Muscle of arm (tissue), 12 donors: ENCODE data around the gene FEZF2. TPM values are rescaled to one million over a fixed set of nuclear protein-coding genes. Genes with fewer than 3 reads are reported as not detected.

Experiments
- DNase-seq: peaks from one replicate; pipeline ENCODE4 v3.0.0-alpha.2; 2013
- polyA plus RNA-seq, 12 donors: library from polyadenylated mRNA; unstranded; fragments of 120-200 nt; gene quantifications; one replicate each; pipeline ENCODE4 v1.2.1, GENCODE V29; 2013; ENCODE audit not compliant: insufficient read length in 12 of 12

The FEZF2 gene
- polyA plus RNA-seq, 12 donors = not detected

- DNase-seq = no peak
Measured at GRCh38 chr3:62373714-62374333, 474 bp upstream of the FEZF2 start.

GRCh38 chr3:62372621-62373041 is 719 bp downstream of the FEZF2 start:
- DNase-seq = no peak

GRCh38 chr3:62371720-62372591 is 1.4 kb downstream of the FEZF2 start:
- no peak for DNase-seq

GRCh38 chr3:62370858-62371719 is 2.3 kb downstream of the FEZF2 start:
- DNase-seq = no peak

GRCh38 chr3:62370112-62370857 is 3.1 kb downstream of the FEZF2 start:
- DNase-seq = no peak

GRCh38 chr3:62369476-62369743 is 3.9 kb downstream of the FEZF2 start:
- DNase-seq = no peak

- no peak for DNase-seq
Measured at GRCh38 chr3:62368705-62369475, 4.5 kb downstream of the FEZF2 start.

- DNase-seq = no peak
Measured at GRCh38 chr3:62368290-62368704, 5.1 kb downstream of the FEZF2 start.

GRCh38 chr3:62367763-62368195 is 5.6 kb downstream of the FEZF2 start:
- DNase-seq = no peak

- no peak for DNase-seq
Measured at GRCh38 chr3:62366126-62366484, 7.2 kb downstream of the FEZF2 start.

GRCh38 chr3:62365391-62366125 is 7.8 kb downstream of the FEZF2 start:
- no peak for DNase-seq

- DNase-seq = no peak
Measured at GRCh38 chr3:62364191-62364590, 9.2 kb downstream of the FEZF2 start.

GRCh38 chr3:62363275-62363674 is 10.1 kb downstream of the FEZF2 start:
- DNase-seq = no peak

GRCh38 chr3:62361824-62362223 is 11.5 kb downstream of the FEZF2 start:
- no peak for DNase-seq

GRCh38 chr3:62361261-62361660 is 12.1 kb downstream of the FEZF2 start:
- no peak for DNase-seq

- DNase-seq = no peak
Measured at GRCh38 chr3:62359531-62359930, 13.8 kb downstream of the FEZF2 start.

- DNase-seq = no peak
Measured at GRCh38 chr3:62356356-62356755, 17.0 kb downstream of the FEZF2 start.

- DNase-seq = no peak
Measured at GRCh38 chr3:62355703-62356102, 17.6 kb downstream of the FEZF2 start.

GRCh38 chr3:62343755-62344154 is 29.6 kb downstream of the FEZF2 start:
- DNase-seq = no peak

- no peak for DNase-seq
Measured at GRCh38 chr3:62335196-62335595, 38.2 kb downstream of the FEZF2 start.
